Smooth muscle cell (in vitro differentiated cells): ENCODE data around the gene CACNG1. TPM values are rescaled to one million over a fixed set of nuclear protein-coding genes. Genes with fewer than 3 reads are reported as not detected.
"Not testable (repeated sequence)": the region's sequence is repeated elsewhere in the genome, so short reads cannot be mapped to it uniquely, and the experiment has no call there.

Source experiments
- DNase-seq: peaks from one replicate; lab custom pipeline; 2025; ENCODE audit not compliant: unreplicated experiment; lab: John Stamatoyannopoulos, UW
- H2AFZ ChIP-seq: fragments of 200-600 bp; sonication (generic); 2 replicates; pipeline ENCODE4 v1.6.0; 2016; ENCODE audit warnings: antibody characterized with exemption, low read depth, mild to moderate bottlenecking
- H3F3A ChIP-seq: fragments of 200-600 bp; sonication (generic); 2 replicates; pipeline ENCODE4 v1.6.0; 2017; ENCODE audit warnings: antibody characterized with exemption, low read depth
- H3K27ac ChIP-seq: fragments of 200-600 bp; sonication (generic); 2 replicates; pipeline ENCODE4 v1.5.1; 2016; ENCODE audit warnings: low read depth, mild to moderate bottlenecking
- H3K27me3 ChIP-seq: fragments of 200-600 bp; sonication (generic); 2 replicates; pipeline ENCODE4 v1.6.1; 2016; ENCODE audit warnings: low read depth, mild to moderate bottlenecking
- H3K36me3 ChIP-seq: fragments of 200-600 bp; sonication (generic); 2 replicates; pipeline ENCODE4 v1.5.1; 2016; ENCODE audit warnings: low read depth
- H3K4me1 ChIP-seq: fragments of 200-600 bp; sonication (generic); 2 replicates; pipeline ENCODE4 v1.5.1; 2016; ENCODE audit warnings: low read depth
- H3K4me2 ChIP-seq: fragments of 200-600 bp; sonication (generic); 2 replicates; pipeline ENCODE4 v1.6.0; 2016; ENCODE audit warnings: mild to moderate bottlenecking
- H3K4me3 ChIP-seq: fragments of 200-600 bp; sonication (generic); 2 replicates; pipeline ENCODE4 v1.5.1; 2016; ENCODE audit warnings: mild to moderate bottlenecking
- H3K79me2 ChIP-seq: fragments of 200-600 bp; sonication (generic); 2 replicates; pipeline ENCODE4 v1.6.0; 2016; ENCODE audit warnings: low read depth, mild to moderate bottlenecking
- H3K9ac ChIP-seq: fragments of 200-600 bp; sonication (generic); 2 replicates; pipeline ENCODE4 v1.6.0; 2016; ENCODE audit warnings: low read depth
- H3K9me3 ChIP-seq: fragments of 200-600 bp; sonication (generic); replicated peaks from 2 replicates; pipeline ENCODE4 v1.5.1; 2016; ENCODE audit warnings: low read depth
- H4K20me1 ChIP-seq: fragments of 200-600 bp; sonication (generic); 2 replicates; pipeline ENCODE4 v1.6.0; 2016; ENCODE audit warnings: low read depth
- CTCF ChIP-seq: fragments of 200-600 bp; sonication (generic); IDR thresholded peaks from 2 replicates; pipeline ENCODE4 v1.5.1; 2017; ENCODE audit warnings: borderline replicate concordance, mild to moderate bottlenecking, antibody characterized with exemption; ENCODE audit not compliant: insufficient read depth, poor library complexity, severe bottlenecking
- WGBS: methylation state at CpG from one replicate; pipeline ENCODE4 v1.1.7; 2016; ENCODE audit warnings: low lambda C conversion rate; 5-methylcytosine and 5-hydroxymethylcytosine counted together
- polyA plus RNA-seq: library from polyadenylated mRNA; unstranded; fragments of >200 nt; fragmentation: Nextera tagmentation; extraction: Ambion mirVana; gene quantifications from 2 replicates; pipeline ENCODE4 v1.2.1, GENCODE V29; 2016
- total RNA-seq: library from RNA; depleted of rRNA; stranded (reverse); fragments of >200 nt; gene quantifications from 2 replicates; pipeline ENCODE4 v1.2.3, GENCODE V29; 2014

Gene CACNG1
- total and polyA plus RNA-seq, 2 experiments from 2014 or later = not detected

GRCh38 chr17:67040652-67041051 lies 3.7 kb upstream of the CACNG1 start:
- no peak overlapping the region for H3K4me2 ChIP-seq
- TF ChIP-seq CTCF = no peak
- H3F3A ChIP-seq = no peaks in the 10 kb centered on the region
- 96% methylated on average over 6 of the region's 6 CpGs for WGBS
- no peaks in the 10 kb centered on the region for H3K79me2 ChIP-seq
- no peak for DNase-seq
- no peaks in the 10 kb centered on the region for H3K4me1 ChIP-seq
- no peak overlapping the region for H3K4me3 ChIP-seq
- H4K20me1 ChIP-seq = no peaks in the 10 kb centered on the region
- H3K27ac ChIP-seq = no peak overlapping the region
- no peak overlapping the region for H2AFZ ChIP-seq
- H3K9me3 ChIP-seq = no peaks in the 10 kb centered on the region
- no peaks in the 10 kb centered on the region for H3K36me3 ChIP-seq
- no peak overlapping the region for H3K9ac ChIP-seq
- no peaks in the 10 kb centered on the region for H3K27me3 ChIP-seq

- not testable (repeated sequence) for H3K79me2 ChIP-seq, H3K4me1 ChIP-seq, H3K27ac ChIP-seq, H3K36me3 ChIP-seq, H3K4me3 ChIP-seq, H3K9me3 ChIP-seq, H3K4me2 ChIP-seq, DNase-seq, H2AFZ ChIP-seq, H3K9ac ChIP-seq, H3F3A ChIP-seq, H4K20me1 ChIP-seq, H3K27me3 ChIP-seq
- WGBS = 97% methylated on average over 5 of the region's 5 CpGs
Observed at GRCh38 chr17:67041119-67041518, 3.2 kb upstream of the CACNG1 start.

GRCh38 chr17:67041531-67041930 lies 2.8 kb upstream of the CACNG1 start:
- Histone ChIP-seq H3K4me2 (no peak overlapping the region), H3K4me1 (no peaks in the 10 kb centered on the region), H3K27me3 (no peaks in the 10 kb centered on the region), H2AFZ (no peak overlapping the region), H3K4me3 (no peak overlapping the region), H3K9ac (no peak overlapping the region), H3K36me3 (no peaks in the 10 kb centered on the region), H3F3A (no peaks in the 10 kb centered on the region), H3K9me3 (no peaks in the 10 kb centered on the region), H3K27ac (no peak overlapping the region), H3K79me2 (no peaks in the 10 kb centered on the region), H4K20me1 (no peaks in the 10 kb centered on the region)
- 86% methylated on average over 7 of the region's 7 CpGs for WGBS
- no peak for DNase-seq
- no peak for TF ChIP-seq CTCF

GRCh38 chr17:67041941-67042899 lies 2.1 kb upstream of the CACNG1 start:
- H3K27me3 ChIP-seq = no peaks in the 10 kb centered on the region
- no peak for TF ChIP-seq CTCF
- no peaks in the 10 kb centered on the region for H3K4me1 ChIP-seq
- H3K9ac ChIP-seq = no peak overlapping the region
- no peak overlapping the region for H3K27ac ChIP-seq
- H3K79me2 ChIP-seq = no peaks in the 10 kb centered on the region
- no peak overlapping the region for H2AFZ ChIP-seq
- H3K9me3 ChIP-seq = no peaks in the 10 kb centered on the region
- H3K36me3 ChIP-seq = no peaks in the 10 kb centered on the region
- no peaks in the 10 kb centered on the region for H3F3A ChIP-seq
- no peak overlapping the region for H3K4me2 ChIP-seq
- DNase-seq = no peak
- no peak overlapping the region for H3K4me3 ChIP-seq
- 91% methylated on average over 11 of the region's 11 CpGs for WGBS
- no peaks in the 10 kb centered on the region for H4K20me1 ChIP-seq
